OCI-LY1 (cell line): ENCODE measurements around the gene IDH2.

Experiments used
- H2AFZ ChIP-seq: fragments of 200-600 bp; sonication (generic), shearing (Covaris generic); 2 replicates; pipeline ENCODE4 v1.6.0; 2014; ENCODE audit warnings: antibody characterized with exemption, mild to moderate bottlenecking, low read length
- H3F3A ChIP-seq: fragments of 200-600 bp; sonication (generic), shearing (Covaris generic); 2 replicates; pipeline ENCODE4 v1.6.0; 2014; ENCODE audit warnings: mild to moderate bottlenecking, antibody characterized with exemption, low read length, moderate library complexity; ENCODE audit not compliant: insufficient read depth
- H3K27ac ChIP-seq: fragments of 200-600 bp; sonication (generic); 2 replicates; pipeline ENCODE4 v1.5.1; 2014; ENCODE audit warnings: low read length, mixed run types, mild to moderate bottlenecking, low read depth; ENCODE audit not compliant: poor library complexity, severe bottlenecking
- H3K27me3 ChIP-seq: fragments of 200-600 bp; sonication (generic); 2 replicates; pipeline ENCODE4 v1.6.0; 2014; ENCODE audit warnings: antibody characterized with exemption, mild to moderate bottlenecking, low read length, moderate library complexity; ENCODE audit not compliant: insufficient read depth
- H3K36me3 ChIP-seq: fragments of 200-600 bp; sonication (generic); 2 replicates; pipeline ENCODE4 v1.6.1; 2014; ENCODE audit warnings: mild to moderate bottlenecking, antibody characterized with exemption, low read length, moderate library complexity, mixed read lengths; ENCODE audit not compliant: insufficient read depth
- H3K4me1 ChIP-seq: fragments of 200-600 bp; sonication (generic); 2 replicates; pipeline ENCODE4 v1.5.1; 2014; ENCODE audit warnings: mild to moderate bottlenecking, low read length, moderate library complexity; ENCODE audit not compliant: insufficient read depth, severe bottlenecking
- H3K4me2 ChIP-seq: fragments of 200-600 bp; sonication (generic), shearing (Covaris generic); 2 replicates; pipeline ENCODE4 v1.6.1; 2014; ENCODE audit warnings: low read length
- H3K4me3 ChIP-seq: fragments of 200-600 bp; sonication (generic); 2 replicates; pipeline ENCODE4 v1.5.1; 2014; ENCODE audit warnings: low read length, low read depth, mild to moderate bottlenecking, mixed read lengths; ENCODE audit not compliant: poor library complexity, severe bottlenecking
- H3K79me2 ChIP-seq: fragments of 200-600 bp; shearing (Covaris generic); 2 replicates; pipeline ENCODE4 v1.6.1; 2016; ENCODE audit warnings: mixed run types, low read length, mixed read lengths; ENCODE audit not compliant: insufficient read depth
- H3K9ac ChIP-seq: fragments of 200-600 bp; sonication (generic), shearing (Covaris generic); 2 replicates; pipeline ENCODE4 v1.6.1; 2014; ENCODE audit warnings: mild to moderate bottlenecking, low read length, mixed read lengths
- H3K9me2 ChIP-seq: fragments of 200-600 bp; sonication (generic), shearing (Covaris generic); 2 replicates; pipeline ENCODE4 v1.6.1; 2014; ENCODE audit warnings: low read depth, mild to moderate bottlenecking, low read length, mixed read lengths
- H3K9me3 ChIP-seq: fragments of 200-600 bp; shearing (Covaris generic); 2 replicates; pipeline ENCODE4 v1.6.1; 2014; ENCODE audit warnings: low read length, mixed read lengths
- H4K20me1 ChIP-seq: fragments of 200-600 bp; sonication (generic), shearing (Covaris generic); 2 replicates; pipeline ENCODE4 v1.6.0; 2016; ENCODE audit warnings: mild to moderate bottlenecking, low read length; ENCODE audit not compliant: insufficient read depth
- CTCF ChIP-seq: fragments of 200-600 bp; sonication (generic), shearing (Covaris generic); IDR thresholded peaks from 2 replicates; pipeline ENCODE4 v1.5.1; 2017; ENCODE audit warnings: mild to moderate bottlenecking, antibody characterized with exemption, low read length, moderate library complexity, mixed read lengths
- EZH2 ChIP-seq: fragments of 200-600 bp; sonication (generic), shearing (Covaris generic); IDR thresholded peaks from 2 replicates; pipeline ENCODE4 v1.8.0; 2017; ENCODE audit warnings: borderline replicate concordance, mixed run types, mild to moderate bottlenecking, antibody characterized with exemption, low read length, moderate library complexity, mixed read lengths

IDH2 gene

GRCh38 chr15:90074916-90075315 lies 27.4 kb downstream of the IDH2 start:
- H3K36me3 ChIP-seq, result peaks cover 53% of the 10 kb centered on the region; the same call in 1 of the 2 replicates
- H4K20me1 ChIP-seq, result no peaks in the 10 kb centered on the region
- no peak overlapping the region for H3K4me2 ChIP-seq
- no peaks in the 10 kb centered on the region for H3K9me3 ChIP-seq
- no peaks in the 10 kb centered on the region for H3K9me2 ChIP-seq
- no peak overlapping the region for H2AFZ ChIP-seq
- no peaks in the 10 kb centered on the region for H3F3A ChIP-seq
- peaks cover 10% of the 10 kb centered on the region for H3K4me1 ChIP-seq
- no peak overlapping the region for H3K27ac ChIP-seq
- H3K9ac ChIP-seq, result no peak overlapping the region
- TF ChIP-seq EZH2, result no peak
- TF ChIP-seq CTCF, result no peak
- H3K79me2 ChIP-seq, result no peaks in the 10 kb centered on the region
- H3K4me3 ChIP-seq, result no peak overlapping the region
- no peaks in the 10 kb centered on the region for H3K27me3 ChIP-seq

GRCh38 chr15:90074023-90074422 lies 28.2 kb downstream of the IDH2 start:
- Histone ChIP-seq H3K9me3 (no peaks in the 10 kb centered on the region), H3F3A (no peaks in the 10 kb centered on the region), H3K4me2 (no peak overlapping the region), H3K4me1 (peaks cover 10% of the 10 kb centered on the region), H4K20me1 (no peaks in the 10 kb centered on the region), H3K27ac (no peak overlapping the region), H3K79me2 (no peaks in the 10 kb centered on the region), H3K4me3 (no peak overlapping the region), H3K36me3 (peaks cover 49% of the 10 kb centered on the region; the same call in 1 of the 2 replicates), H2AFZ (no peak overlapping the region), H3K9ac (no peak overlapping the region), H3K27me3 (no peaks in the 10 kb centered on the region), H3K9me2 (no peaks in the 10 kb centered on the region)
- TF ChIP-seq CTCF (no peak), EZH2 (no peak)

GRCh38 chr15:90072978-90073640 lies 29.2 kb downstream of the IDH2 start:
- no peaks in the 10 kb centered on the region for H3K27me3 ChIP-seq

More at GRCh38 chr15:90072978-90073640, 29.2 kb downstream of the IDH2 start:
- Histone ChIP-seq H3K79me2 (no peaks in the 10 kb centered on the region), H3K9me3 (no peaks in the 10 kb centered on the region), H3K4me1 (peaks cover 10% of the 10 kb centered on the region), H3K27ac (no peak overlapping the region), H3F3A (no peaks in the 10 kb centered on the region), H3K4me2 (no peak overlapping the region), H4K20me1 (no peaks in the 10 kb centered on the region), H3K9me2 (no peaks in the 10 kb centered on the region), H3K4me3 (no peak overlapping the region), H2AFZ (no peak overlapping the region), H3K36me3 (peaks cover 43% of the 10 kb centered on the region; the same call in 1 of the 2 replicates), H3K9ac (no peak overlapping the region)
- no peak for TF ChIP-seq CTCF
- TF ChIP-seq EZH2, result no peak
